ENCODE measurements around the gene GLB1L2. TPM values are rescaled to one million over a fixed set of nuclear protein-coding genes. Genes with fewer than 3 reads are reported as not detected.

Gene GLB1L2
- total and polyA plus RNA-seq, 2 of the 4 experiments (the other 2 are of a cell fraction): under 0.01 to 0.26 TPM

DNA sequence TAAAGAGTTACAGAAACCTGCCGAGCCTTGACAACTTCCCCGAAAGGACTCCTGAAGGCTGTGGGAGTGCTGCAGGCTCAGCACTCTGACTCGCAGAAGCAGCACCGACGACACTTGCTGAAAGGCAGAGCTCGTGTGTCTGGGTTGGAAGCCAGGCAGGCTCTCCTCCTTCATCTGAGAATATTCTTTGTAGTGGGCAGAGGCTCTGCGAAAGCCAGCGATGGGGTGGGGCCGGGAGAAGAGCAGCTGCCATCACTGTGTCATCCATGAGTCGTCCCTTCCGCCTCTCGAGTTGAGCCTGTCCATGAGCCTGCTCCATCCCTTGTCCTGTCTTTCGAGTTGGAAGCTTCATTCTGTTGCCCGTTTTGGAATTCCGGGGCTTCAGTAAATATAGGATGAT lies 11.9 kb downstream of the GLB1L2 start:
- no peak overlapping the region for H2AK5ac ChIP-seq (ENCODE audit: low read depth, low read length)
- H2AFZ ChIP-seq (replicated peaks; ENCODE audit: low read length, poor library complexity): no peak overlapping the region
- no peak overlapping the region for H3K18ac ChIP-seq (ENCODE audit: low read depth, low read length)
- no peak overlapping the region for H4K5ac ChIP-seq (ENCODE audit: low read depth, low read length)
- POLR2A ChIA-PET (ENCODE audit: unreplicated experiment): no interaction called here
- H3K27ac ChIP-seq (ENCODE audit: insufficient read depth, low read length): no peak overlapping the region
- H3K9me3 ChIP-seq (ENCODE audit: control insufficient read depth, insufficient read depth, low read length): peaks cover 17% of the 10 kb centered on the region
- CTCF ChIA-PET: no interaction called here
- H2BK20ac ChIP-seq (ENCODE audit: low read depth, low read length): no peak overlapping the region
- no peak for TF ChIP-seq SMC3 (IDR thresholded peaks at IDR 0.05; ENCODE audit: low read depth, low read length)
- no peak for TF ChIP-seq USF2 (IDR thresholded peaks at IDR 0.05; ENCODE audit: low read depth, low read length)
- no peak for TF ChIP-seq BHLHE40 (IDR thresholded peaks at IDR 0.05; ENCODE audit: low read depth, low read length)
- TF ChIP-seq, protein P1, sequence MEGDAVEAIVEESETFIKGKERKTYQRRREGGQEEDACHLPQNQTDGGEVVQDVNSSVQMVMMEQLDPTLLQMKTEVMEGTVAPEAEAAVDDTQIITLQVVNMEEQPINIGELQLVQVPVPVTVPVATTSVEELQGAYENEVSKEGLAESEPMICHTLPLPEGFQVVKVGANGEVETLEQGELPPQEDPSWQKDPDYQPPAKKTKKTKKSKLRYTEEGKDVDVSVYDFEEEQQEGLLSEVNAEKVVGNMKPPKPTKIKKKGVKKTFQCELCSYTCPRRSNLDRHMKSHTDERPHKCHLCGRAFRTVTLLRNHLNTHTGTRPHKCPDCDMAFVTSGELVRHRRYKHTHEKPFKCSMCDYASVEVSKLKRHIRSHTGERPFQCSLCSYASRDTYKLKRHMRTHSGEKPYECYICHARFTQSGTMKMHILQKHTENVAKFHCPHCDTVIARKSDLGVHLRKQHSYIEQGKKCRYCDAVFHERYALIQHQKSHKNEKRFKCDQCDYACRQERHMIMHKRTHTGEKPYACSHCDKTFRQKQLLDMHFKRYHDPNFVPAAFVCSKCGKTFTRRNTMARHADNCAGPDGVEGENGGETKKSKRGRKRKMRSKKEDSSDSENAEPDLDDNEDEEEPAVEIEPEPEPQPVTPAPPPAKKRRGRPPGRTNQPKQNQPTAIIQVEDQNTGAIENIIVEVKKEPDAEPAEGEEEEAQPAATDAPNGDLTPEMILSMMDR (conservative IDR thresholded peaks at IDR 0.05; ENCODE audit: low read depth, low read length): no peak
- TF ChIP-seq ELK1 (IDR thresholded peaks at IDR 0.05; ENCODE audit: borderline replicate concordance, low read depth, low read length): no peak
- no peak for TF ChIP-seq RFX5 (IDR thresholded peaks at IDR 0.05; ENCODE audit: low read depth, low read length)
- H2BK120ac ChIP-seq (ENCODE audit: low read depth, low read length): no peak overlapping the region
- H4K8ac ChIP-seq (ENCODE audit: low read depth in 2 of 2, low read length in 2 of 2): no peak overlapping the region
- H3K4me2 ChIP-seq (ENCODE audit: low read depth, low read length): no peak overlapping the region
- no peak overlapping the region for H2BK15ac ChIP-seq (ENCODE audit: low read depth, low read length)
- no peaks in the 10 kb centered on the region for H3K79me1 ChIP-seq (ENCODE audit: low read depth in 1 of 2, low read length in 2 of 2)
- intact Hi-C loops (cut with micrococcal nuclease): no loop called here
- DNase-seq (no peak), ATAC-seq (ENCODE audit: low read depth) (no peak)
- H3K27me3 ChIP-seq (ENCODE audit: control insufficient read depth, insufficient read depth, low read length): no peaks in the 10 kb centered on the region
- H3K9ac ChIP-seq (ENCODE audit: low read depth, low read length): no peak overlapping the region
- H4K20me1 ChIP-seq (ENCODE audit: insufficient read depth, low read length): no peaks in the 10 kb centered on the region
- H3K4me3 ChIP-seq (ENCODE audit: insufficient read depth, low read depth, low read length): no peak overlapping the region
- no peaks in the 10 kb centered on the region for H3K36me3 ChIP-seq (ENCODE audit: control insufficient read depth, insufficient read depth, low read length)
- no peaks in the 10 kb centered on the region for H3K4me1 ChIP-seq (ENCODE audit: control insufficient read depth, insufficient read depth, low read length)
- H2BK5ac ChIP-seq (ENCODE audit: low read depth, low read length, poor library complexity, severe bottlenecking): no peak overlapping the region
- in situ Hi-C loops (cut with MboI; ENCODE audit: low sequenced_read_pairs): no loop called here
- 75% methylated on average over 8 of the region's 15 CpGs; no CpG with 5 or more reads in 1 of the 2 experiments for WGBS, 2 experiments (ENCODE audit: extremely low coverage in 2 of 2, insufficient read length in 1 of 2)
- H3K14ac ChIP-seq (replicated peaks; ENCODE audit: low read depth, low read length): no peak overlapping the region
- H3K23ac ChIP-seq (ENCODE audit: low read depth, low read length): no peak overlapping the region
- no peak overlapping the region for H2AK9ac ChIP-seq (replicated peaks; ENCODE audit: low read depth, low read length, poor library complexity)
- no TSS peak for BruUV-seq (replicated peaks)
- dilution Hi-C loops (cut with HindIII; ENCODE audit: low sequenced_read_pairs, unreplicated experiment): no loop called here
- no peak overlapping the region for H3K56ac ChIP-seq (ENCODE audit: extremely low read depth, insufficient read depth, low read length)
- H4K91ac ChIP-seq (ENCODE audit: insufficient read depth, low read depth, low read length): no peak overlapping the region
- no peak overlapping the region for H3K4ac ChIP-seq (ENCODE audit: low read depth, low read length)
- no peaks in the 10 kb centered on the region for H3K9me1 ChIP-seq (ENCODE audit: insufficient read depth, low read length)
